OCI-LY1 (cell line): ENCODE measurements around the gene SCARB2.

ENCODE experiments used
- CTCF ChIP-seq: fragments of 200-600 bp; sonication (generic), shearing (Covaris generic); IDR thresholded peaks from 2 replicates; pipeline ENCODE4 v1.5.1; 2017; ENCODE audit warnings: mild to moderate bottlenecking, antibody characterized with exemption, low read length, moderate library complexity, mixed read lengths
- EZH2 ChIP-seq: fragments of 200-600 bp; sonication (generic), shearing (Covaris generic); IDR thresholded peaks from 2 replicates; pipeline ENCODE4 v1.8.0; 2017; ENCODE audit warnings: borderline replicate concordance, mixed run types, mild to moderate bottlenecking, antibody characterized with exemption, low read length, moderate library complexity, mixed read lengths

- TF ChIP-seq CTCF (no peak), EZH2 (no peak)
Measured at GRCh38 chr4:76182463-76182862, 31.2 kb downstream of the SCARB2 start.
